K562 (cell line): ENCODE measurements around the gene SLC7A8. TPM values are rescaled to one million over a fixed set of nuclear protein-coding genes. Genes with fewer than 3 reads are reported as not detected.

Source experiments
- ATAC-seq: fragments of 200-7000 bp; cut with Tn5 transposase; 3 replicates; pipeline ENCODE4 v1.9.1; 2020; ENCODE audit warnings: moderate library complexity
- BruUV-seq: library from RNA; stranded (reverse); fragments of 400-500 nt; replicated peaks from 2 replicates; lab custom pipeline; 2021; lab: Mats Ljungman, UMichigan
- CTCF ChIA-PET: fragments of 300-600 bp; formaldehyde crosslinking; extraction: SDS; loops from one replicate; lab custom pipeline; 2021; ENCODE audit warnings: low intra/inter-chr PET ratio; lab: Yijun Ruan, JAX
- POLR2A ChIA-PET: fragments of 300-600, 350-650 bp; sonication (Branson Sonifier 250); formaldehyde crosslinking; extraction: SDS; loops from one replicate; lab custom pipeline; 2021; ENCODE audit warnings: antibody characterized with exemption, inconsistent platforms; lab: Yijun Ruan, JAX
- DNase-seq, 4 experiments: peaks; one replicate each; pipeline versions ENCODE4 v3.0.0 to v3.0.0-alpha.2; 2011 to 2018; ENCODE audit warnings: low spot score in 3 of 4, mixed read lengths in 3 of 4; ENCODE audit errors: extremely low read depth in 1 of 4
- FAIRE-seq: peaks from 2 replicates; lab custom pipeline; 2011; peaks lifted over from hg19 to GRCh38; lab: Jason Lieb, UNC
- H2AFZ ChIP-seq: 2 replicates; pipeline ENCODE4 v1.6.0; 2011; ENCODE audit warnings: low read depth, low read length, control low read depth, inconsistent platforms
- H3K27ac ChIP-seq: fragments of 200-600 bp; 3 replicates; pipeline ENCODE4 v1.8.0; 2011; ENCODE audit warnings: low read depth, mild to moderate bottlenecking, control low read depth, inconsistent platforms, low read length, moderate library complexity, mixed read lengths; ENCODE audit errors: extremely low read depth
- H3K27me3 ChIP-seq, 2 experiments: fragments of 300-600 bp in 1 of 2; 2 replicates in 1 of 2; 3 replicates in 1 of 2; pipeline versions ENCODE4 v1.6.0 to v1.8.0; 2011; ENCODE audit warnings: inconsistent platforms in 2 of 2, low read length in 2 of 2, mild to moderate bottlenecking in 1 of 2, mixed read lengths in 1 of 2, moderate library complexity in 1 of 2; ENCODE audit not compliant: control insufficient read depth in 2 of 2, insufficient read depth in 2 of 2
- H3K36me3 ChIP-seq: fragments of 300-600 bp; 3 replicates; pipeline ENCODE4 v1.8.0; 2011; ENCODE audit warnings: mild to moderate bottlenecking, low read length, inconsistent platforms; ENCODE audit not compliant: control insufficient read depth, insufficient read depth
- H3K4me1 ChIP-seq, 2 experiments: fragments of 200-600 bp in 1 of 2; replicated peaks in 1 of 2; 2 replicates in 1 of 2; 3 replicates in 1 of 2; pipeline versions ENCODE4 v1.5.1 to v1.8.0; 2011; ENCODE audit warnings: inconsistent platforms in 2 of 2, low read length in 2 of 2, mild to moderate bottlenecking in 1 of 2, mixed read lengths in 1 of 2, moderate library complexity in 1 of 2; ENCODE audit not compliant: control insufficient read depth in 2 of 2, insufficient read depth in 2 of 2
- H3K4me2 ChIP-seq: 2 replicates; pipeline ENCODE4 v1.6.1; 2011; ENCODE audit warnings: low read length, control low read depth, inconsistent platforms, mixed read lengths; ENCODE audit not compliant: insufficient read depth
- H3K4me3 ChIP-seq: fragments of 200-600 bp; sonication (generic), shearing (Covaris generic); 2 replicates; pipeline ENCODE4 v1.5.1; 2016; ENCODE audit warnings: control low read depth, inconsistent platforms
- H3K79me2 ChIP-seq: fragments of 200-600 bp; 3 replicates; pipeline ENCODE4 v1.8.0; 2011; ENCODE audit warnings: low read length, inconsistent platforms; ENCODE audit not compliant: control insufficient read depth, insufficient read depth
- H3K9ac ChIP-seq, 2 experiments: 2 replicates each; pipeline versions ENCODE4 v1.6.0 to v1.6.1; 2011; ENCODE audit warnings: low read depth in 2 of 2, low read length in 2 of 2, control low read depth in 1 of 2, inconsistent platforms in 1 of 2, mild to moderate bottlenecking in 1 of 2, mixed read lengths in 1 of 2; ENCODE audit not compliant: insufficient read depth in 1 of 2
- H3K9me1 ChIP-seq: one replicate; pipeline ENCODE4 v1.6.0; 2011; ENCODE audit warnings: inconsistent platforms, mild to moderate bottlenecking, low read length, moderate library complexity; ENCODE audit not compliant: control insufficient read depth, insufficient read depth
- H3K9me3 ChIP-seq: replicated peaks from 2 replicates; pipeline ENCODE4 v1.5.1; 2011; ENCODE audit warnings: low read depth, low read length, inconsistent platforms; ENCODE audit not compliant: control insufficient read depth, insufficient read depth
- H4K20me1 ChIP-seq: replicated peaks from 2 replicates; pipeline ENCODE4 v1.6.1; 2011; ENCODE audit warnings: low read length, inconsistent platforms, mixed read lengths; ENCODE audit not compliant: control insufficient read depth, insufficient read depth
- ATF7 ChIP-seq: fragments of 450-650 bp; IDR thresholded peaks from 2 replicates; pipeline ENCODE4 v1.7.1; 2014; ENCODE audit warnings: mild to moderate bottlenecking, moderate library complexity
- BRD9 ChIP-seq: fragments of 450-650 bp; IDR thresholded peaks from 2 replicates; pipeline ENCODE4 v1.6.1; 2018; ENCODE audit warnings: low read depth; ENCODE audit not compliant: partially characterized antibody
- CCNT2 ChIP-seq: IDR thresholded peaks from 2 replicates; pipeline ENCODE4 v1.6.1; 2011; ENCODE audit warnings: borderline replicate concordance, low read depth, mild to moderate bottlenecking, moderate library complexity, mixed read lengths, low read length; ENCODE audit not compliant: insufficient read length; ENCODE audit errors: extremely low read depth
- GATA2 ChIP-seq: sonication (generic); formaldehyde crosslinking; IDR thresholded peaks from 2 replicates; pipeline ENCODE4 v1.4.0; 2020; ENCODE audit warnings: mild to moderate bottlenecking, missing genetic modification reagents
- PATZ1 ChIP-seq: fragments of 250-450 bp; sonication (Bioruptor Pico); IDR thresholded peaks from 2 replicates; pipeline ENCODE4 v1.5.0; 2020; ENCODE audit warnings: mild to moderate bottlenecking, borderline replicate concordance
- SMARCE1 ChIP-seq: fragments of 450-650 bp; IDR thresholded peaks from 2 replicates; pipeline ENCODE4 v1.7.1; 2016; ENCODE audit warnings: mild to moderate bottlenecking
- ZNF445 ChIP-seq: fragments of 250-450 bp; sonication (Bioruptor Pico); IDR thresholded peaks from 2 replicates; pipeline ENCODE4 v1.4.0; 2020; ENCODE audit warnings: low read depth, mild to moderate bottlenecking, moderate library complexity
- ZNF668 ChIP-seq: fragments of 250-450 bp; sonication (Bioruptor Pico); IDR thresholded peaks from 2 replicates; pipeline ENCODE4 v1.8.0; 2022; ENCODE audit warnings: mild to moderate bottlenecking, inconsistent platforms
- WGBS: fragments of 100-300 bp; shearing (Covaris generic); methylation state at CpG from one replicate; pipeline ENCODE4 v1.1.6; 2016; ENCODE audit warnings: low coverage, mixed read lengths; ENCODE audit not compliant: insufficient coverage; ENCODE audit errors: missing lambda C conversion rate; 5-methylcytosine and 5-hydroxymethylcytosine counted together
- in situ Hi-C: fragments of 300-500 bp; cut with MboI; formaldehyde crosslinking; loops from 4 replicates; pipeline ENCODE4 v1.15.0; 2018; ENCODE audit warnings: inconsistent platforms, mixed read lengths
- intact Hi-C: fragments of 100-400 bp; cut with micrococcal nuclease; formaldehyde crosslinking; loops from 2 replicates; pipeline ENCODE4 v1.14.2; 2022
- polyA plus RNA-seq, 8 experiments: library from polyadenylated mRNA; depleted of rRNA in 4 of 8; stranded (reverse) in 5 of 8; unstranded in 3 of 8; fragments of >200 nt; fragmentation: Nextera tagmentation in 2 of 8; fragmentation: Illumina TruSeq in 1 of 8; extraction: Ambion mirVana in 2 of 8; extraction: Trizol in 1 of 8; gene quantifications; 2 replicates each; pipeline versions ENCODE4 v1.2.1 to v1.2.3, GENCODE V29; 2011 to 2014; ENCODE audit warnings: inconsistent platforms in 1 of 8, missing spikeins in 1 of 8
- total RNA-seq, 7 experiments: library from RNA; depleted of rRNA in 6 of 7; stranded (reverse); fragments of >200 nt in 6 of 7; fragmentation: Illumina TruSeq in 2 of 7; extraction: Trizol in 2 of 7; gene quantifications; 2 replicates each; pipeline versions ENCODE4 v1.2.1 to v1.2.3, GENCODE V29; 2011 to 2021; ENCODE audit warnings: low replicate concordance in 1 of 7
- TF ChIP-seq, protein P1 (sequence below): IDR thresholded peaks from 2 replicates; pipeline ENCODE4 v1.6.1; 2012; ENCODE audit warnings: low read depth, low read length, improper control_type of control experiment, borderline replicate concordance

SLC7A8 gene
- total and polyA plus RNA-seq, 9 of the 15 experiments (the other 6 are each of a cell fraction or from before 2014, with no cell fraction given), result 2.0 to 33.0 (median 6.0) TPM

DNA sequence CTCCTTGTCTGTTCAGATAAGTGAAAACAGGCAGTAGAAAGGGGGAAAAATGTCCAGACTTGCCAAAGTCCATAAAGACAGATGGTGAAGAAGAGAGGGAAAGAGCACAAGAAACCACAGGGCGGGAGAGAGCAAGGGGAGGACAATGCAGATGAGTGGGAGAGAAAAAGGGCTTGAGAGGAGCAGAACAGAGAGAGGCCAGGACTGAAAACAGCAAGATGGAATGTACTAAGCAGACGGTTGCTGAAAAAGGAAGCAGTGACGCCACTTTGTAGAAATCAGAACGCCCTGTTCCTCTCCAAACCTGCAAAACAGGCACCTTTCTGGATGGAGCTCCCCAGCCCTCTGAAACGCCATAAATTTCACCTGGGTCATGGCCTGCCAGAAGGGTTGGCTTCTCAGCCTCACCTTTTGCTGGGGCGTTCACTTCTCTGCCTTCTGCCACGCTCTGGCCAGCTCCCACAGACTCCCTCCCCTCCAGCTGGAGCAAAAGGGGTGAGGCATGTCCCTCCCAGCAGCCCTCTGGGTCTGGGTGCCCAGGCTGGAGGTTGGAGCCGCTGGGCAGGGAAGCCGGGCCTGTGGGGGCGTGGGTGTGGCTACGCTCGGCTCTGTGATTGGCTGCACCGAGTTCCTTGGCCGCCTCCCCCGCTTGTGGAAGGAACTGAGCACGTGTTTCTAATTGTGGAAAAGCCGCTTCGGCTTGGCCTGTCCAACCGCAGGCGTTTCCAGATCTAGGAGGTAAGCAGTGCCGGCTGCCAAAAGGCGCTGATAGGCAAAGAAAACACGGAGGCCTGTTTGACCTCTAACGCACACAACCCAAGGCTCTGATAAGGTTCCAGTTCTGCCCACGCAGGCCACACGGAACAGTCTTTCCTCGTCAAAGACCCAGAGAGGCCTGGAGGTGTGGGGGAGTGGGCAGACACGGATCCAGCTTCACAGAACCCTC, 29.3 kb downstream of the SLC7A8 start:
- ChIA-PET POLR2A (interaction anchor here (1.5 kb wide), 1 partner anchor 20 kb away, joined by 4 read pairs; no protein-coding TSS in a partner anchor), CTCF (interaction anchor here (0.9 kb wide), 1 partner anchor 34 kb away, joined by 3 read pairs; no protein-coding TSS in a partner anchor)
- Histone ChIP-seq H3K4me2 (peak overlapping the region; percentile 85), H3K27ac (peak overlapping the region; percentile 69), H3K4me3 (peak overlapping the region; percentile 22), H3K36me3 (no peaks in the 10 kb centered on the region), H3K79me2 (peaks cover 5% of the 10 kb centered on the region; the same call in 2 of the 3 replicates), H2AFZ (peak overlapping the region; percentile 87), H3K9ac (peak overlapping the region; percentile 69 to 71), H3K9me1 (no peaks in the 10 kb centered on the region), H4K20me1 (no peaks in the 10 kb centered on the region), H3K4me1 (peaks cover 35 to 43% of the 10 kb centered on the region in 2 experiments), H3K27me3 (no peaks in the 10 kb centered on the region), H3K9me3 (no peaks in the 10 kb centered on the region)
- DNase-seq, result peak; percentile 90 to 98 (median 95)
- WGBS, result 5% methylated on average over 15 of the region's 28 CpGs
- TSS peak; percentile 79 for BruUV-seq
- FAIRE-seq, result peak; percentile 86
- peak; percentile 87 for ATAC-seq
- in situ Hi-C loops, result no loop called here
- intact Hi-C loops, result no loop called here
- TF ChIP-seq BRD9, result peak; percentile 24
- TF ChIP-seq, protein P1, sequence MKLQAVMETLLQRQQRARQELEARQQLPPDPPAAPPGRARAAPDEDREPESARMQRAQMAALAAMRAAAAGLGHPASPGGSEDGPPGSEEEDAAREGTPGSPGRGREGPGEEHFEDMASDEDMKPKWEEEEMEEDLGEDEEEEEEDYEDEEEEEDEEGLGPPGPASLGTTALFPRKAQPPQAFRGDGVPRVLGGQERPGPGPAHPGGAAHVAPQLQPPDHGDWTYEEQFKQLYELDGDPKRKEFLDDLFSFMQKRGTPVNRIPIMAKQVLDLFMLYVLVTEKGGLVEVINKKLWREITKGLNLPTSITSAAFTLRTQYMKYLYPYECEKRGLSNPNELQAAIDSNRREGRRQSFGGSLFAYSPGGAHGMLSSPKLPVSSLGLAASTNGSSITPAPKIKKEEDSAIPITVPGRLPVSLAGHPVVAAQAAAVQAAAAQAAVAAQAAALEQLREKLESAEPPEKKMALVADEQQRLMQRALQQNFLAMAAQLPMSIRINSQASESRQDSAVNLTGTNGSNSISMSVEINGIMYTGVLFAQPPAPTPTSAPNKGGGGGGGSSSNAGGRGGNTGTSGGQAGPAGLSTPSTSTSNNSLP, result peak; percentile 35; the same call in 1 of the 2 replicates
- peak; percentile 24; the same call in 1 of the 2 replicates for TF ChIP-seq ZNF668 (CRISPR knock-in tag)
- TF ChIP-seq CCNT2, result peak; percentile 34
- TF ChIP-seq SMARCE1, result peak; percentile 17; the same call in 1 of the 2 replicates
- TF ChIP-seq ATF7, result 0 out of 2 replicates have a peak, but pooled peaks have one; percentile 30
- no peak for TF ChIP-seq GATA2 (CRISPR knock-in tag)
- TF ChIP-seq ZNF445, result no peak
- TF ChIP-seq PATZ1 (CRISPR knock-in tag), result no peak
